ENCODE data around the gene RPP38. TPM values are rescaled to one million over a fixed set of nuclear protein-coding genes. Genes with fewer than 3 reads are reported as not detected.

The RPP38 gene
- total RNA-seq, 2 donors from 2014 or later, result 10.0 to 11.2 TPM

GRCh38 chr10:15099886-15100285 lies 2.7 kb downstream of the RPP38 start:
- intact Hi-C loops (cut with DNase I), result loop anchor here (5.0 to 10.0 kb wide), 2 partner anchors 145 to 148 kb away; partner anchors contain the start of genes DCLRE1C (in 2 of the 2) and MEIG1 (in 1 of the 2)
- DNase-seq (ENCODE audit: low spot score), result no peak

- intact Hi-C loops (cut with DNase I), result loop anchor here in 1 of 2 donors (10.0 kb wide), 1 partner anchor 149 kb away; the partner anchor contains the start of genes DCLRE1C and MEIG1
- DNase-seq (ENCODE audit: low spot score), result no peak
Observed at GRCh38 chr10:15103513-15103912, 6.4 kb downstream of the RPP38 start.

GRCh38 chr10:15106352-15107013 lies 9.3 kb downstream of the RPP38 start:
- intact Hi-C loops (cut with DNase I), result loop anchor here in 1 of 2 donors (10.0 kb wide), 1 partner anchor 152 kb away; the partner anchor contains the start of genes DCLRE1C and MEIG1
- DNase-seq (ENCODE audit: low spot score), result no peak

- intact Hi-C loops (cut with DNase I), result no loop called here
- DNase-seq (ENCODE audit: low spot score), result no peak
Observed at GRCh38 chr10:15112657-15113056, 15.5 kb downstream of the RPP38 start.

- no peak for DNase-seq (ENCODE audit: low spot score)
- intact Hi-C loops (cut with DNase I), result no loop called here
Observed at GRCh38 chr10:15113766-15114165, 16.6 kb downstream of the RPP38 start.

- no peak for DNase-seq (ENCODE audit: low spot score)
- intact Hi-C loops (cut with DNase I), result no loop called here
Observed at GRCh38 chr10:15116225-15116624, 19.1 kb downstream of the RPP38 start.

- DNase-seq (ENCODE audit: low spot score), result no peak
- intact Hi-C loops (cut with DNase I), result no loop called here
Observed at GRCh38 chr10:15118615-15119014, 21.5 kb downstream of the RPP38 start.

- no peak for DNase-seq (ENCODE audit: low spot score)
- intact Hi-C loops (cut with DNase I), result no loop called here
Observed at GRCh38 chr10:15120523-15120922, 23.4 kb downstream of the RPP38 start.

GRCh38 chr10:15121707-15122106 lies 24.6 kb downstream of the RPP38 start:
- no peak for DNase-seq (ENCODE audit: low spot score)
- intact Hi-C loops (cut with DNase I), result no loop called here

- no peak for DNase-seq (ENCODE audit: low spot score)
- intact Hi-C loops (cut with DNase I), result no loop called here
Observed at GRCh38 chr10:15122477-15123030, 25.4 kb downstream of the RPP38 start.

- no peak for DNase-seq (ENCODE audit: low spot score)
Observed at GRCh38 chr10:15123749-15124184, 26.6 kb downstream of the RPP38 start.

GRCh38 chr10:15124190-15124589 lies 27.0 kb downstream of the RPP38 start:
- intact Hi-C loops (cut with DNase I), result no loop called here
- no peak for DNase-seq (ENCODE audit: low spot score)

More at GRCh38 chr10:15123749-15124184, 26.6 kb downstream of the RPP38 start:
- intact Hi-C loops (cut with DNase I), result no loop called here

GRCh38 chr10:15124908-15125307 lies 27.8 kb downstream of the RPP38 start:
- intact Hi-C loops (cut with DNase I), result no loop called here
- no peak for DNase-seq (ENCODE audit: low spot score)

- intact Hi-C loops (cut with DNase I), result no loop called here
- no peak for DNase-seq (ENCODE audit: low spot score)
Observed at GRCh38 chr10:15131330-15131729, 34.2 kb downstream of the RPP38 start.

GRCh38 chr10:15136129-15137035 lies 39.2 kb downstream of the RPP38 start:
- no peak for DNase-seq (ENCODE audit: low spot score)
- intact Hi-C loops (cut with DNase I), result no loop called here

GRCh38 chr10:15137036-15137359 lies 39.8 kb downstream of the RPP38 start:
- intact Hi-C loops (cut with DNase I), result no loop called here
- DNase-seq (ENCODE audit: low spot score), result no peak

GRCh38 chr10:15137636-15138035 lies 40.5 kb downstream of the RPP38 start:
- DNase-seq (ENCODE audit: low spot score), result no peak
- intact Hi-C loops (cut with DNase I), result no loop called here

- intact Hi-C loops (cut with DNase I), result no loop called here
- no peak for DNase-seq (ENCODE audit: low spot score)
Observed at GRCh38 chr10:15140698-15141097, 43.5 kb downstream of the RPP38 start.

- DNase-seq (ENCODE audit: low spot score), result no peak
- intact Hi-C loops (cut with DNase I), result no loop called here
Observed at GRCh38 chr10:15141136-15142054, 44.2 kb downstream of the RPP38 start.
